Activated naive CD8-positive, alpha-beta T cell treated with anti-CD3 and anti-CD28 coated beads, Interleukin-2, amount 10 ng/mL, durations not matched to agents 7 days and 5 days (primary cell): ENCODE measurements around the gene TEAD3. TPM values are rescaled to one million over a fixed set of nuclear protein-coding genes. Genes with fewer than 3 reads are reported as not detected.

Experiments used
- ATAC-seq: fragments of 150-1000 bp; cut with Tn5 transposase; one replicate; pipeline ENCODE4 v1.10.0; 2021; ENCODE audit warnings: low read depth, moderate library complexity
- POLR2A ChIA-PET: fragments of 350-600 bp; sonication (Branson Sonifier 250); formaldehyde crosslinking; loops from one replicate; lab custom pipeline; 2021; ENCODE audit warnings: antibody characterized with exemption; lab: Charles Lee
- DNase-seq: peaks from one replicate; pipeline ENCODE4 v3.0.0; 2021
- H3K27ac Mint-ChIP-seq: one replicate; pipeline ENCODE4 v1.8.0; 2022; ENCODE audit warnings: mild to moderate bottlenecking, mixed read lengths
- H3K27me3 Mint-ChIP-seq: one replicate; pipeline ENCODE4 v1.8.0; 2022; ENCODE audit warnings: mild to moderate bottlenecking, moderate library complexity, mixed read lengths
- H3K36me3 Mint-ChIP-seq: one replicate; pipeline ENCODE4 v1.8.0; 2021; ENCODE audit warnings: mild to moderate bottlenecking, mixed read lengths
- H3K4me1 Mint-ChIP-seq: one replicate; pipeline ENCODE4 v1.8.0; 2021; ENCODE audit warnings: mixed read lengths
- H3K4me3 Mint-ChIP-seq: one replicate; pipeline ENCODE4 v1.8.0; 2022; ENCODE audit warnings: mild to moderate bottlenecking, moderate library complexity, mixed read lengths
- H3K9me3 Mint-ChIP-seq: one replicate; pipeline ENCODE4 v1.8.0; 2021; ENCODE audit warnings: mixed read lengths
- total RNA-seq, 2 experiments: library from RNA; stranded (reverse); gene quantifications; one replicate each; pipeline ENCODE4 v1.2.3, GENCODE V29; 2021

The TEAD3 gene
- total RNA-seq, 2 experiments from 2014 or later: 0.19 to 0.43 TPM

DNA sequence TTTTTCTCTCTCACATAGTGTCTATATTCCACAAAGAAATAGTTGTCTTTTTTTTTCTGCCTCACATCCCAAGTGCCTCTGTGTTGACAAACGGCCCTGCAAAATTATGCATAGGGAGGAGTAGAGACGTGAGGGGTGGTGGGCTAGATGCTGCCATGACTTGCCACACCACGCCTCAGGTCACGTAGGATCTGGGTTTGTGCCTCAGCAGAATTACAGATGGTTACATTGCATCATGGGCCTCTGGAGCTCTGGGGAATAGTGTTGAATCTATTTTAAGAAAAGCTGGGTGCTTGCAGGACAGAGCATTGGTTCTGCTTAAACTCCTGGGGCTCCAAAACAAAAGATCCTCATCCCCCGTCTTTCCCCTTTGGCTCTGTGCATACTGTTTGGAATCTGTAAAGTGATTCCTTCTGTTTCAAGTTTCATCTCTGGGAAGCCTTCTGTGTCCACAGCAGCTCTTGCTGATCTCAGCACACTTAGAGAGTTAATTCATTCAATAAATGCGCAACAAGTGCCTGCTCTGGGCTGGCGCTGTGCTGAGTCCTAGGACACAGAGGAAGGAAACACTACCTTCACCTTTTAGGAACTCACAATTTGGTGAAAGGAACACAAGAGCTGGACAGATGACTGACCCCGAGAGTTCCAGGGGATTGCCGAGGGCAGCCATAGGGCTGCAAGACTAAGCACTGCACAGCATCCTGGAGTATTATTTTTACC is 42.3 kb downstream of the TEAD3 start:
- ATAC-seq (no peak), DNase-seq (no peak)
- H3K27ac Mint-ChIP-seq: no peak overlapping the region
- POLR2A ChIA-PET: interaction anchor here (0.5 to 2.1 kb wide), 4 partner anchors 10 to 156 kb away, joined by 3 to 9 read pairs (median 6); partner anchors contain the start of genes DEF6 and RPL10A
- peak overlapping the region; percentile 49 for H3K4me3 Mint-ChIP-seq
- no peaks in the 10 kb centered on the region for H3K9me3 Mint-ChIP-seq
- H3K27me3 Mint-ChIP-seq: peaks cover 4% of the 10 kb centered on the region
- peaks cover 19% of the 10 kb centered on the region for H3K36me3 Mint-ChIP-seq
- H3K4me1 Mint-ChIP-seq: peaks cover 43% of the 10 kb centered on the region

DNA sequence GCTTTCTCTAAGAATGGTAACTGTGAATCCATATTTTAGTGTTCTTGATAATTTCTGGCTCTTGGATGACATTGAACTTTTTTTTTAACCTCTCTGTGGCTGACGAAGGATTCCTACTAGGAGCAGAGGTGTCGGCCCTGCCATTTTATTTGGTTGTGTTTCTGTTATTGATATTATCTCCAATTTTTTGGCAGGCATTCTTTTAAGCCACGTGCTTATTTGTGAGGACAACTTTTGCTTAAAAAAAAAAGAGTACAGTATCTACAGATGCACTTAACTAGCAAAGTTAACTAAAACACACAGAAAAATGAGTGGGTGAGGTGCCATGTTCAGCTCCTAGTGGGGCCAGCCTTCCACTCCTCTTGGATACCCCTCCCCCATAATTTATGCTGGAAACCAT is 43.6 kb downstream of the TEAD3 start:
- Mint-ChIP-seq H3K4me1 (peaks cover 45% of the 10 kb centered on the region), H3K36me3 (peaks cover 14% of the 10 kb centered on the region), H3K9me3 (no peaks in the 10 kb centered on the region), H3K27ac (no peak overlapping the region), H3K27me3 (peaks cover 4% of the 10 kb centered on the region), H3K4me3 (peak overlapping the region; percentile 70)
- ATAC-seq (no peak), DNase-seq (no peak)
- POLR2A ChIA-PET: interaction anchor here (1.0 to 2.1 kb wide), 2 partner anchors 104 to 155 kb away, joined by 3 to 5 read pairs; partner anchors contain the start of gene DEF6

DNA sequence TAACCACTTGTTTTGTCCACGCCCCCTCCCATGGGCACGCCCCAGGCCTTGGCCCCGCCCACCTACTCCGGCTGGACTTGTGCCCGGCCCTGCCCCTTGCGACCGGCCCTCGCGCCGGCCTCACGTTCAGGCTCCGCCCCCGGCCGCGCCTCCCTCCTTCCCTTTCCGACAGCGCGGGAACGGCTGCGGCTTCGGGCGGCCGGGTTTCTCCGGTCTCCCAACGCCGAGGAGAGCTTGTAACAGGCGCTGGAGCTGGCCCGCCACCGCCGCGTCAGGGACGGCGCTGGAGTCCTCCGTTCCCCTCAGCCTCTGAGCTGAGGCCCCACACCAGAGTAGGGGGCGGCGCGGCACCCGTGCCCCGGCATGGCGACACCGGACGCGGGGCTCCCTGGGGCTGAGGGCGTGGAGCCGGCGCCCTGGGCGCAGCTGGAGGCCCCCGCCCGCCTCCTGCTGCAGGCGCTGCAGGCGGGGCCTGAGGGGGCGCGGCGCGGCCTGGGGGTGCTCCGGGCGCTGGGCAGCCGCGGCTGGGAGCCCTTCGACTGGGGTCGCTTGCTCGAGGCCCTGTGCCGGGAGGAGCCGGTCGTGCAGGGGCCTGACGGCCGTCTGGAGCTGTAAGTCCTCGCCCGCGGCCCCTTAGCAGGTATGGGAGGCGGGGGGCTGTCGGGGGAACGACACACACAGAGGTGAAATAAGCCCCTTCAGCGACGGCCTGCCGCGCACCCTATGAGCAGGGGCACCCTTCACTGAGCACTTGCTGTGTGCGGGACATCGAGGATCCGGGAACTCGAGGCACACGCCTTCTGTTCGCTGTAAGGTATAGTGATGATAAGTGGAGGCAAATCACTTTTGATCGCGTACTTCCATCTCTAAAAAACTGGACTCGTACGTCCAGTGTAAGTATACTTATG is 44.4 kb downstream of the TEAD3 start, which contains the start of gene FANCE:
Gene FANCE (plus strand): TSS at position 156 of the 908 bp plus-strand sequence. CDS start 208 bp downstream, at position 364.
- ATAC-seq (peak; percentile 80), DNase-seq (peak; percentile 95)
- Mint-ChIP-seq H3K27ac (peak within 1 kb of the TSS; percentile 69), H3K36me3 (peaks cover 14% of the 10 kb centered on the region), H3K27me3 (peaks cover 4% of the 10 kb centered on the region), H3K4me3 (peak within 1 kb of the TSS; percentile 86), H3K9me3 (no peaks in the 10 kb centered on the region), H3K4me1 (peaks cover 40% of the 10 kb centered on the region)
- POLR2A ChIA-PET: interaction anchor here (0.6 to 2.6 kb wide), 9 partner anchors 15 to 157 kb away, joined by 3 to 11 read pairs (median 5); partner anchors contain the start of genes DEF6 and PPARD

DNA sequence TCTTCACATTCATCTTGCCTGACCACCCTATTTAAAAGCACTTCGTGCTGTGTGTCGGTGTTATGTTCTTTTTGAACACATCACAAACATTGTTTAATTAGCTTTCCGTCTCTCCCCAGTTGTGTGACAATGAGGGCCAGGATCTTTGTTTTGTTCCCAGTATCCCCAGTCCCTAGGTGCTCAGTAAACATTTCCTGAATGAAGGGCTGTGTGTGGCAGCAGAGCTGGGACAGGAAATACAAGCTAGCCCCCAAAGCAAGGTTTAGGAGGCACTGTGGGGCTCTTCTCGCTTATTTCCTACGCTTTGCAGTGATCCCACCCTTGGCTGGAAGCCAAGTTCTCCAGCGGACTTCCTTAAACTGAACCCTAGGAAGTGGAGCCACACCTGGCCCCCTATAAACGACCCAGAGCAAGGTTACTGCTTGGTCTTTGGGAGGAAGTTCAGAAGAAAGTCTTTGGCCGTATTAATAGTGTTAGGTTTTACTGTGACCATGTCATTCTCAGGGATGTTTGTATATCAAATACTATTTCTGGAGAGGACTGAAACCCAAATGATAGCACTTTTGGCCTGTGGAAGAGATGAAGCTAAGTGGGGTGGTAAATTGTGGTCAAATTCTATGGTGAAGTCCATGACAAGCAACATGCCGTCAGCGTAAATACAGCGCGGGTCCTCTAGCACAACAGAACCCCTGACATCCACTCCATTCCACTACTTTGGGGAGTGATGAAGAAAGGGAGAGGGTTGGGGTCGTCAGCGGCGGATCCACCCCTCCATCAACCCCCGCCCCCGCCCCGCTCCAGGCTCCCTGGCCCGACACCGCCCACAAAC is 45.3 kb downstream of the TEAD3 start:
- H3K27ac Mint-ChIP-seq: peak overlapping the region; percentile 69
- H3K4me1 Mint-ChIP-seq: peaks cover 41% of the 10 kb centered on the region
- POLR2A ChIA-PET: interaction anchor here (0.6 to 2.6 kb wide), 8 partner anchors 16 to 280 kb away, joined by 3 to 11 read pairs (median 6); partner anchors contain the start of gene PPARD

DNA sequence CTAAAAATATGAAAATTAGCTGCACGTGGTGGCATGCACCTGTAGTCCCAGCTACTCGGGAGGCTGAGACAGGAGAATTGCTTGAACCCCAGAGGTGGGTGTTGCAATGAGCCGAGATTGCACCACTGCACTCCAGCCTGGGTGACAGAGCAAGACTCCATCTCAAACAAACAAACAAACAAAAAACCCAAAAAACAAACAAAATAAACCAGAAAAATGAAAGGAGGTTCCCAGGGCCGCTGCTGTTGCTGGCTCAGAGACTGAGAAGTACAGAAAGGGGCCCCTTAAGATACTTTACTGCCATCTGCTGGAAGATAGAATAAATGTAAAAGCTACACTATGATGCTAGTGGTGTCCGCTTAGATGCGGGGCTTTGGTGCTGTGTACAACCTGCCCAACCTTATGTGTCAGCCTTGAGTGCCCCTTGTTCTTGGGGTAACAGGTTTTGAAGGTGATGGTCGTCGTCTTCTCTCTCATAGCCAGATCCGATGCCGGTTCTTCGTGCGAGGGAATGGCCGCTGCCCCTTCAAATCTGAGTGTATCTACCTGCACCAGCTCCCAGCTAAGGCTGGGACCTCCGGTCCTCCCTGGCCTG is 47.5 kb downstream of the TEAD3 start:
- ATAC-seq (peak; percentile 62), DNase-seq (no peak)
- H3K4me1 Mint-ChIP-seq: peaks cover 42% of the 10 kb centered on the region
- peaks cover 2% of the 10 kb centered on the region for H3K36me3 Mint-ChIP-seq
- H3K27ac Mint-ChIP-seq: no peak overlapping the region
- H3K4me3 Mint-ChIP-seq: no peak overlapping the region
- no peaks in the 10 kb centered on the region for H3K9me3 Mint-ChIP-seq
- POLR2A ChIA-PET: interaction anchor here (1.2 to 3.3 kb wide), 4 partner anchors 30 to 146 kb away, joined by 3 to 23 read pairs (median 6); partner anchors contain the start of gene PPARD
- H3K27me3 Mint-ChIP-seq: peaks cover 6% of the 10 kb centered on the region

More for the DNA sequence above, 45.3 kb downstream of the TEAD3 start:
- ATAC-seq (no peak), DNase-seq (no peak)
- peak overlapping the region; percentile 86 for H3K4me3 Mint-ChIP-seq
- H3K27me3 Mint-ChIP-seq: peaks cover 4% of the 10 kb centered on the region
- no peaks in the 10 kb centered on the region for H3K9me3 Mint-ChIP-seq
- H3K36me3 Mint-ChIP-seq: peaks cover 14% of the 10 kb centered on the region

DNA sequence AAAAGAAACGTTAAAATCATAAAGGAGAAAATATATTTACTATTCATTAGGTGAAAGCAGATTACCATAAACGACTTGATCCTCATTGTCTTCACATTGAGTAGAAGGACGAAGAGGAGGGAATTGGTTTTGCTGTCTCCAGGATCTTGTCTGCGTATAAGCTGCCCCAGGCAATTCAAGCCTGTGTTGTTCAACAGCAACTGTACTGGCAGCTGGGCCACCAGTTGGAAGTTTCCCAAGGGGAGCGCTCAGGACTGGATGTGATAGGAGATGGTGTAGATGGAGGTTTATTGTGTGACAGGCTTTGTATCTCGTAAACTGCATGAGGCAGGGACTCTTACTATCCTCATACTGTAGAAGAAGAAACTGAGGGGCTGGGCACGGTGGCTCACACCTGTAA is 48.7 kb downstream of the TEAD3 start:
- no peaks in the 10 kb centered on the region for H3K9me3 Mint-ChIP-seq
- no peak overlapping the region for H3K4me3 Mint-ChIP-seq
- ATAC-seq (no peak), DNase-seq (no peak)
- POLR2A ChIA-PET: interaction anchor here (1.2 to 3.3 kb wide), 2 partner anchors 80 to 105 kb away, joined by 3 to 23 read pairs; partner anchors contain the start of gene PPARD
- no peaks in the 10 kb centered on the region for H3K36me3 Mint-ChIP-seq
- no peak overlapping the region for H3K27ac Mint-ChIP-seq
- peaks cover 6% of the 10 kb centered on the region for H3K27me3 Mint-ChIP-seq
- peaks cover 32% of the 10 kb centered on the region for H3K4me1 Mint-ChIP-seq

DNA sequence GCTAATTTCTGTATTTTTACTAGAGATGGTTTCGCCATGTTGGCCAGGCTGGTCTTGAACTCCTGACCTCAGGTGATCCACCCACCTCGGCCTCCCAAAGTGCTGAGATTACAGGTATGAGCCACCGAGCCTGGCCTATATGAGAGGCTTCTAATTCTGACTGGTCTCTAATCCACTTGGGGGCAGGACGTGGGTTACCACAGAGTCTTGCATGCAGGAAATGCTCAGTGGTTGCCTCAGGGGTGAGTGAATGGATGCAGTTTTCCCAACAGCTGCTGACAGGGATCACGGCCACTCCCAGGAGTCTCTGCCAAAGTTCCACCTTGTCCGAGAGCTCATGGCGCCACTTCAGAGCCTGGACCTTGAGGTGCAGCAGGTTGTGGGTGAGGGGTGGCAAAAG is 51.2 kb downstream of the TEAD3 start:
- Mint-ChIP-seq H3K36me3 (no peaks in the 10 kb centered on the region), H3K4me1 (peaks cover 20% of the 10 kb centered on the region), H3K27me3 (peaks cover 4% of the 10 kb centered on the region), H3K4me3 (peak overlapping the region; percentile 54), H3K27ac (peak overlapping the region; percentile 51), H3K9me3 (no peaks in the 10 kb centered on the region)
- ATAC-seq (peak; percentile 59), DNase-seq (peak; percentile 65)
- POLR2A ChIA-PET: interaction anchor here (1.0 to 1.2 kb wide), 2 partner anchors 27 to 150 kb away, joined by 3 to 4 read pairs; no protein-coding TSS in a partner anchor

DNA sequence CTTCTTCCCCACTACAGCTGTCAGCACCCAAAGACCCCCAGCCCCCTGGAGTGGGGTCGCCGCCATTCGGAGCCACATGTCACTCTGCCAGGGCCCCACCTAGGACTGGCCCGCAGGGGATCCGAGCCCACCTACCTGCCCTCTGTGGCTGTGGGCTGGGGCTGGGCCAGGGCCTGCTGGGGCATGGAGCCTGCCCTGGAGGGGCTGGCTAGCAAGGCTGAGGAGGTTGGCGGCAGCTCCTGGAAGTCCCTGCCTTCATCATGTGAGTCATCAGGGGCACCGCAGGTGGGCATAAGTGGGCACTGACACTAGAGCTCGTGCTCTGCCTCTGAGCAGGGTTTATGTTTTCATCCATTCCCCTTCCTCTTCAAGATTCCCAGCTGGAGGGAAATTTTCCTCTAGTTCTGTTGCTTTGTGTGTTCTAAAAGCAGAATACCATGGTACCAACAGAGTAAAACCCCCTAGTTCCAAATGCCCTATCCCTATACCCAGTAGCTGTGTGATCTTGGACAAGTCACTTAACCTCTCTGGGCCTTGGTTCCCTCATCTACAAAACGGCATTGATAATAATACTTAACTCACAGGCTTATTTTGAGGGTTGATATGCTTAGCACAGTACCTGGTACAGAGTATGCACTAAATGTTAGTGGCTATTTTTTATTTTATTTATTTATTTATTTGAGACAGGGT is 53.4 kb downstream of the TEAD3 start:
- no peaks in the 10 kb centered on the region for H3K9me3 Mint-ChIP-seq
- ATAC-seq (no peak), DNase-seq (no peak)
- H3K36me3 Mint-ChIP-seq: no peaks in the 10 kb centered on the region
- H3K27ac Mint-ChIP-seq: no peak overlapping the region
- no peak overlapping the region for H3K4me3 Mint-ChIP-seq
- POLR2A ChIA-PET: interaction anchor here (1.1 kb wide), 1 partner anchor 44 kb away, joined by 3 read pairs; no protein-coding TSS in a partner anchor
- peaks cover 2% of the 10 kb centered on the region for H3K27me3 Mint-ChIP-seq
- H3K4me1 Mint-ChIP-seq: peaks cover 16% of the 10 kb centered on the region

DNA sequence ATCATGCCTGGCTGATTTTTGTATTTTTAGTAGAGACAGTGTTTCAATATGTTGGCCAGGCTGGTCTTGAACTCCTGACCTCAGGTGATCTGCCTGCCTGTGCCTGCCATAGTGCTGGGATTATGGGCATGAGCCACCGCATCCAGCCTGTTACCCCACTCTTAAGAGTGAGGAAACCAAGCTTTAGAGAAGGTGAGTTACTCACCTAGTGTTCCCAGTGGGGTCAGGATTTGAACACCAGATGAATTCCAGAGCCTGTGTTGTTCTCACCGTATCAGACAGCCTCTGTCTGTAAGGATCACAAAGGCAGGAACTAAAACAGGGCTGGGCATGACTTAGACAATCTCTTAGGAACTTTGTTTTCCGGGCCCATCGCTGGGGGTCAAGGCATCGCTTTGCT is 54.2 kb downstream of the TEAD3 start:
- POLR2A ChIA-PET: interaction anchor here (0.7 kb wide), 1 partner anchor 285 kb away, joined by 3 read pairs; no protein-coding TSS in a partner anchor
- peaks cover 2% of the 10 kb centered on the region for H3K27me3 Mint-ChIP-seq
- DNase-seq (no peak), ATAC-seq (no peak)
- H3K36me3 Mint-ChIP-seq: no peaks in the 10 kb centered on the region
- no peak overlapping the region for H3K4me3 Mint-ChIP-seq
- no peak overlapping the region for H3K27ac Mint-ChIP-seq
- no peaks in the 10 kb centered on the region for H3K9me3 Mint-ChIP-seq
- H3K4me1 Mint-ChIP-seq: peaks cover 16% of the 10 kb centered on the region

DNA sequence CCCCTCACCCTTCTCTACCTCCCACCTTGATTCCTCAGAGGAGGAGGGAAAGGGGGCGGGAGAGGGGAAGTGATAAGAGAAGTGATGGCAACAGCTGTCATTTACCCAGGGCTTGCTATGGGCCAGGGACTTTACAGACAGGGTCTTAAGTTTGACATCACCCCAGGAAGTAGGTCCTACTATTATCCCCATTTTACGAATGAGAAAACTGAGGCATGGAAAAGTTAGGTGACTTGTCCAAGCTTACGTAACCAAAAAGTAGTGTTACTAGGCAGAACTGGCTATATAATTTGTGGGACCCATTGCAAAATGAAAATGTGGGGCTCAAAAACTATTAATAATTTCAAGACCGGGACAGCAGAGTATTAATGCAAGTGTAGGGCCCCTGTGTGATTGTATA is 55.2 kb downstream of the TEAD3 start:
- POLR2A ChIA-PET: no interaction called here
- Mint-ChIP-seq H3K27ac (no peak overlapping the region), H3K27me3 (peaks cover 2% of the 10 kb centered on the region), H3K4me3 (no peak overlapping the region), H3K36me3 (no peaks in the 10 kb centered on the region), H3K4me1 (peaks cover 14% of the 10 kb centered on the region), H3K9me3 (no peaks in the 10 kb centered on the region)
- no peak for DNase-seq
- ATAC-seq: no peak

DNA sequence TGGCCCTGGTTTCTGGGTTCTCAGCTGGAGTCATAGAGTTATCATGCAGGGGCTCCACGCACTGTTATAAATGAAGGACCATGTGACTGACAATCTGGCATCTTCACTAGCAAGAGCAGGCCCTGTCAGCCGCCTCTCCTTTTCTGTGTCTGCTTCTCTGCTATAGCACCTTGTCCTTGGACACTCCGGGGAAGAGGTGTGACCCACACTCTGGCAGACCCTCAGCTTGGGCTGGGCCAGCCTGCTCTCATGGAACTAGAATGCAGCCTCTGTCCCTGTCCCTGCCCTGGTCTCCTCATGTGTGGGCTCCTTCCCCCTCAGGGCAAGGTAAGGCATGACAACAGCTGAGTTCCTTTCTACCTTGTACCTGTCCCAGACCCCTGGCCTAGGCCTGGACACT is 55.7 kb downstream of the TEAD3 start:
- no peak overlapping the region for H3K27ac Mint-ChIP-seq

More for the DNA sequence above, 55.7 kb downstream of the TEAD3 start:
- no peak for DNase-seq
- Mint-ChIP-seq H3K27me3 (peaks cover 2% of the 10 kb centered on the region), H3K36me3 (no peaks in the 10 kb centered on the region), H3K9me3 (no peaks in the 10 kb centered on the region), H3K4me1 (peaks cover 13% of the 10 kb centered on the region), H3K4me3 (no peak overlapping the region)
- ATAC-seq: no peak
- POLR2A ChIA-PET: no interaction called here
